KG1 (cell line): Measurements from ENCODE around the gene MOB2.

Experiments
- DNase-seq: peaks from one replicate; lab custom pipeline; 2025; lab: John Stamatoyannopoulos, UW

The MOB2 gene

DNA sequence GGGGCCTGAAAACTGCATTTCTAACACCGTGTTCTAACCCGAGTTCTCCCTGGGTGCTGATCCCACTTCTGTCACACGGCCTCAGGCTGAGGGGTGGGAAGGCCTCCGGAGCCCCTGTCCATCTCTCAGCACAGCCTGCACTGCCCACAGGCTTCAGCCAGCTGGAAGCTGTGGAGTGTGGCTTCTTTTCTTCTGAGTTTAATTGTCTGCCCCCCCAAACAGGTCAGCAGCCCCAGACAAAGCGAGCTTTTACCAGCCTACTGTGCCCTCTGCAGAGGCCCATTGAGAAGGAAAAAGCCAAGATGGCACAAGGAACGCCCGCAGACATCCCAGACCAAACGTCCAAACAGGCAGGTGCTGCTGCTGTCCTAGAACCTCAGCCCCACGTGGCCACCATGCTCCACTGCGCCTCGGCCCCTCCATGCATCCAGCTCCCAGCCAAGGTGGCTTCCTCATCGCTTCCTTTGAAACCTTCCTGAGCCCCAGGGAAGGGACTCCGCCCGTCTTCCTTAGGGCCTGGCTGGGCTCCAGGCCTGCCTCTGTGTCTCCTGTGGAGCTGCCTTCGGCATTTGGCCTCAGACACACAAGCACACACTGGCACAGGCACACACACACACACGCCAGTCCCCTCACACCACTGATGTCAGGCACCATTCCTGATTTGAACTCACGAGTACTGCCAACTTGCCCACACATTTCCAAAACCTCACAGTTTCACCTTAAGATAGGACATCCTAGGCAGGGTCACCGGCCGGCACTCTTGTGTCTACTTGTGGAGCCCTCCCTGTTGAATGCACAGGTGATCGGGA is 1.7 kb downstream of the MOB2 start:
- no peak for DNase-seq

- DNase-seq = no peak
These were observed 2.4 kb downstream of the MOB2 start for GRCh38 chr11:1484061-1484671.

- no peak for DNase-seq
These were observed 3.1 kb downstream of the MOB2 start for GRCh38 chr11:1483445-1483961.

DNA sequence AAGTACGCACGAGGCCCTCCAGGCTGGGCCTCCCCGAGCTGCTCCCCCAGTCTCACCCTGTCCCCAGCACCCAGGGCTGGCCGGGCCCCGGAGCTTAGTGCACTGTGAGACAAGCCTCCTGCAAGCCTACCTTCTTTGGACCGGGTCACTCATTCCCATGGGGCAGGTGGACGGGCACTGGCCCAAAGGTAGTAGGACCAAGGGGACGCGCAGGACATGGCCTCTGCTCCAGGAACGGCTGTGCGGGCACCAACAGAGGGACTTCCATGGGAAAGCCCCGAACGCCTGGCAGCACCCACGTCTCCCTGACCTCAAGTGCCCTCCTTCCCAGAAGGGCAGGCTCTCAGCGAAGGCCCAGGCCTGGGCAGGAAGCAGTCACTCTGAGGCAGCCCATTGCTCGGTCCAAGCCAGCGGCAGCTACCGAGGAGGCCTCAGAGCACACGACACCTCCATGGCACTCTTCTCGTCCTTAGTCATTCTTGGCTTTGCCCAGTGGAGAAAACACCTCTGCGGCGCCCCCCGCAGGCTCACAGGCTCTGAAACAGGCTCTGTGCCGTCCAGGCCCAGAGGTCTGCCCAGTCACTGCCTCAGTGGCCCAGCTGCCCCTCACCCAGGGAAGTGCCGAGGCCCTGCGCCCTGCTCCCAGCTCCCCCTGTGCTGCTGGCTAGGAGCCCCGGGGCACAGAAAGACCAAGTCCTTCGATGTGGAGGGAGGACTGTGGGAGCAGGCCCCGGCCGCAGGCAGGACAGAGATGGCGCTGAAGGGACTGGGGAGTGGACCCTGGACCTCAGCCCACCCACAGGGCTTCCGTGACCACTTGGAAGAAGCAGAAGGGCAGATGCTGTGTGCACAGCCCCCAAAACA is 3.8 kb downstream of the MOB2 start:
- no peak for DNase-seq

DNA sequence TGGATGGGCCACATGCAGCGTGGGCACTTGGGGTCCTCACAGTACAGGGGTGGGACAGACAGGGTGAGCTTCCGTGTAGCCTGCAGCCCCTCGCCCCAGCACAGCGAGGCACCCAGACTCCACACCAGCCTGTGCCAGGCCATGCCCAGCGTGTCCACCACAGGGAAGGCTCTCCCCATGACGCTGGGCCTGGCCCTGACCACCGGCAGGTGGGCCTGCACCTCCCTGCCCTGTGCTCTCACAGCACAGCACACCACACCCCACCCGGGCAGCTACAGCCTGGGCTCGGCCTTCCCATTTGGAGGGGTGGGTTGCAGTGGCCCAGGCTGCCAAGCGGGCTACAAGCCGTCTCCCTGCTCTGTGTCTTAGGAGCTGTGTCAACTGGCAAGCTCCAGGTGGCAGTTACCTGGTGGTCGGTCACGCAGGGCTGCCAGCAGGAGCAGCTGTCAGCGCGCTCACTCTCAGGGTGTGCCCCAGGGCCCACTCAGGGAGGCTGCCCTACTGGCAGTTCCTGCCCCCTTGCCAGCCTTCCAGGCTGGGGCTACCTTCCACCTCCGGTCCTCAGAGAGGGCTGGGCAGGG is 4.6 kb downstream of the MOB2 start:
- DNase-seq = no peak

DNA sequence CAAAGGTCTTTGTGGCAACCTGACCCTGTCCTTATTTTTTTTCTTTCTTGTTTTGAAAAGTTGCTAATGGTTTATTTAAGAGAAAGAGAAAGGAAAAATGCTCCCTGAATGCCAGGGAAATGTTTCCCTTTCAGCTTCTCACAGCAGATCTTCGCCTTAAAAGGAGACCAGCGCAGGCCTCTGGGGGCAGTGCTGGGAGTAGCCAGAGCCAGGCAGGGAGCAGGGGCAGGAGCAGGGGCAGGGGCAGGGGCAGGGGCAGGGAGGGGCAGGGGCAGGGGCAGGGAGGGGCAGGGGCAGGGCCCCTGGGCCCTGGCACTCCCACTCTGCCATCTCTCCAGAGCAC is 5.1 kb downstream of the MOB2 start:
- no peak for DNase-seq

DNA sequence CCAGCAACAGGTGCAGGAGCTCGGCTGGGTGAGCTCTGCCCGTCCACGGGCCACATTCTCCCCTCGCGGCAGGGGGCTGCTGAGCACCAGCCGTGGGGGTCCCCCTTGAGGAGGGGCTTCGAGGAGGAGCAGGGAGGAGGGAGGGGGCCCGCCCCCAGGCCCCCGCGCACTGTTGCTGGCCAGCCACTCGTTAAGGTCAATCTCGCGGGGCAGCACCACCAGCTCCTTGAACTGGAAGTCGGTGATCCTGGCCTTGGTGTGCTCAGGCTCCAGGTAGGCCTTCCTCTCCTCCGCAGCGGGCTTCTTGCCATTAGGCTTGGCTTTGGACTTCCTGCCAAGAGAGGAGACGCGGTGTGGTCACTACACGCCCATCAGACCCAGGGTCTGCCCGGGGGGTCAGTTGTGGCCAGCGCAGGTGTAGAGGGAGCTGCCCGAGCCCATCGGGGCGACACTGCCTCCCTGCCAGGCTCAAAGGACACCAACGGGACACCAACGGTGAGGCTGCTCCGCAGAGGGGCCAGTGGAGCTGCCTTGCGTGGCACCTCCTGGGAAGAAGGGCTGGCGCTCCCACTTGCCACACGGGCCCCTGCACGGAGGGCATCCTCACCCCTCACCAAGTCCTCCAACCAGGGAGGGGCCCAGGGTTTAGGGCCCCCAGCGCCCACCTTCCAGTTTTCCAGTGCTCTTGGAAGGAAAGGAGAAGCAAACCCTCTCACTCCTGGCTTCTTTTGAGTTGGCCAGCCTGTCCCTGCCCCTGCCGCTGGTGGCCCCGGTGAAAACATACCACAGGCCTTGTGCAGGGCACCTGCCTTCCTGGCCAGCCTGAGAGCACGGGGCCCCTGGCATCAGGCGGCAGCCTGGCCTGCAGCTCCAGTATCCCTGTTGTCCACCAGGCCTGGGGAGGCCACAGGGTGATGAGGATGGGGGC is 5.8 kb downstream of the MOB2 start:
- DNase-seq = no peak

DNA sequence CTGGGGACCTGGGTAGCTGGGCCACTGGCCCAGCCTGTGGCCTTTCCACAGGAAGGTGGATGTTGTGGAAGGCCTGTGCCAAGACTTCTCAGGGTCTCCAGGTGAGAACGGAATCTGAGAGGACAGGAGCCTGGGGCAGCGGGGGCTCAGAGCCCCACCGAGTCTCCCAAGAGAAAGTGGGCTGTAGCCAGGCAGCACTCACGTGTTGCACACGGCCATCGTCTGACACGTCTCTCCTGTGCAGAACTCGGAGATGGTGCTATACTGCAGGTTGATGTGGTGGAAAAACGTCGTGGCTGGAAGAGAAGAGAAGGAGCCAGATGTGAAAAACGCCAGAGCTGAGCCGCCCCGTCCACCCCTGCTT is 6.4 kb downstream of the MOB2 start:
- no peak for DNase-seq

- DNase-seq = no peak
These were observed 6.9 kb downstream of the MOB2 start for GRCh38 chr11:1479678-1480118.

GRCh38 chr11:1479006-1479677 is 7.4 kb downstream of the MOB2 start:
- no peak for DNase-seq

GRCh38 chr11:1478544-1478943 is 8.0 kb downstream of the MOB2 start:
- DNase-seq = no peak

- DNase-seq = no peak
These were observed 8.6 kb downstream of the MOB2 start for GRCh38 chr11:1478011-1478410.

- no peak for DNase-seq
These were observed 9.4 kb downstream of the MOB2 start for GRCh38 chr11:1476940-1477736.

GRCh38 chr11:1475841-1476240 is 10.7 kb downstream of the MOB2 start:
- no peak for DNase-seq

DNA sequence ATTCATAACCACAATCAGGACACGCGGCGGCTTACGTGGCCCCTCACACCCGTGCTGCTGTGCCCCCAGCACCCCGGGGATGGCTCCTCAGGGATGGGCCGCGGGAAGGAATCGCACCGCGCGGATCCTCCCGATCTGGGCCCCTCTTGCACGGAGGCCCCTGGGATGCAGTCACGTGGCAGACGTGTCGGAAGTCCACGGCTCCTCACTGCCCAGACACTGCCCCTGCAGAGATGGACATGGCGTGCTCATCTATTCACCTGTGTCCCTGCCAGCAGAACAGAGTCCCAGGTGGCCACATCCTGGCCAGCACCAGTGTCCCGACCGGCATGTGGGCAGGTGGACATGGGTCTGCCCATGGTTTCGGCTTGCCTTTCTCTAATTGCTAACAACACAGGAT is 12.8 kb downstream of the MOB2 start:
- DNase-seq = no peak

DNA sequence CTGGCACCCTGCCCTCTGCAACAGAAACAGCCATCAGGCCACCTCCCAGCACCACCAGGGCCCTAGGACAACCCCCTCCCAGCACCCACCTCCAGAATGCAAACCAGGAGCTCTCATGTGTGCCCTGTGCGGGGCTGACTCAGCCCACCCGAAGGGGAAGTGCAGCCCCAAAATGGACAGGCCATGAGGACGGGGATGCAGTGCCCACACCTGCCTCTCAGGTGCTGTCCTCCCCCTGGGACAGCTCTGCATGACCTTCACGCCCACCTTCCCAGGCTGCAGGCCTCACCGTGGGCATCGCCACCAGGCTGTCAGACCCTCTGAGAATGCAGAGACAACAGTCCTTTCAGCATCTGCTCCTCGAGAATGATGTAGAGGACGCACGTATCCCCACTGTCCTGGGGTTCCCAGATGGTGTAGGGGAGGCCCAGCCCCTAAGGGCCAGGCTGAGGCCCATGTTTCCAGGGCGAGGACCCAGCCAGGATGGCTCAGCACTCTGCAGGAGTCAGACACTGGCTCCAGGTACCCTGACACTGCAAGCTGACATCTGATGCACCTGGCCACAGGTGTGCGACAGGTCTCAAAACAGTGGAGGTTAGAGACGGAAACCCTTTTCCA is 13.5 kb downstream of the MOB2 start:
- no peak for DNase-seq

DNA sequence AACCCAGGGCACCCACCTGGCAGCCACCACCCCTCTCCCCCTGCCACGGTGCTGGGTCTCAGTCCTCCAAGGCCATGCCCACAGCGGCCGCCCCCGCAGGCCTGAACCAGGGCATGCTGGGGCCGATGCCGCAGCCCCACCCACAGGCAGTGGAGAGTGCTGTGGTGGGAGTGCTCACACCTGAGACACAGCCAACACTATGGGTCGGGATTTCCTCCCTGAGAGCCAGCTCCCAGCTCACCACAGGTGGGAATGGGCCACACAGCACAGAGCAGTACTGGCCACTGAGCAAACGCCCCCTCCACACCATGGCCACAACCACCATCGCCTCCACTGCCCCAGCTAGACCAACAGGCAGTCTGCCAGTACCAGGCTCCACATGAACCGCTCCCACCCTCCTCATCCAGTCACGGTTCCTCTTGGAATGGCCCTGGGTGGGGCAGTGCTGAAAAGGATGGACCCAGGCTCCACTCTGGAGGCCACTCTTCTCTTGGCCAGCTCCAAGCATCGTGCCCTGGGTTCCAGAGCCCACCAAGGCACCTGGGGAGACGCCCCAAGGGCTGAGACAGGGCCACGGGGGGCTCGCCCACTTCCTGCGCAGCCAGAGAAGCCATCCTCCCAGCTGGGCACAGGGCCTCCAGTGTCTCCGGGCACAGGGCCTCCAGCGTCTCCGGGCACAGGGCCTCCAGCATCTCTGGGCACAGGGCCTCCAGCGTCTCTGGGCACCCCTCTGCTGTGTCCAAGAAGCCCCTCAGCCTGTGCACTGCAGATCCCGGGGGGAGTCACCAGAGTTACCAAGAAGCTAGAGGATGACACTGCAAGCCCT is 14.2 kb downstream of the MOB2 start:
- DNase-seq = no peak

DNA sequence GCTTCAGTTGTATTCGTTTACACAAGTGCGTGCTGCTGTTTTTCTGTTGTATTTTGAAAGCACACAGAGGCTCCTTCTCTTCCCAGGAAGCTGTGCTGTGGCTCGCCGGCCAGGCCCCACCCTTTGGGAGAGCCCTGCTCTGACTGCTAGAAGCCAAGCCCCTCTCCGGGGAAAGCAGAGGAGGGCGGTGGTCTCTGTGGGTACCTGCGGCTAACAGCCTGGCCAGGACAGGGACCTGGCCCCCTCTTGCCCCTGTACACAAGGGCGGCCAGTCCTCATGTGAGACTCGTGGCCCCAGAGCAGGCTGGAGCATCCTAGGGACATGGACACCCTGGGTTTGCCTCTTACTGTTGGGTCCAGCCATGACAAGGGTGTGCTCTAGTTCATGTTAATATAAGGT is 14.8 kb downstream of the MOB2 start:
- DNase-seq = no peak
